Peyer's patch (tissue), 4 donors: Measurements from ENCODE around the gene ZNF362. TPM values are rescaled to one million over a fixed set of nuclear protein-coding genes. Genes with fewer than 3 reads are reported as not detected.
"Not testable (repeated sequence)": the region's sequence is repeated elsewhere in the genome, so short reads cannot be mapped to it uniquely, and the experiment has no call there.

ENCODE experiments used
- DNase-seq, 3 donors: peaks; one replicate each; pipeline ENCODE4 v3.0.0-alpha.2; 2017 to 2019
- H3K27ac ChIP-seq, 4 donors: fragments of 200-600 bp; sonication (generic); one replicate each; pipeline ENCODE4 v1.5.1; 2016 to 2019
- H3K27me3 ChIP-seq, 2 donors: fragments of 200-600 bp; sonication (generic); one replicate each; pipeline ENCODE4 v1.5.1; 2019
- H3K36me3 ChIP-seq, 3 donors: fragments of 200-600 bp; sonication (generic); one replicate each; pipeline ENCODE4 v1.5.1; 2016 to 2019
- H3K4me1 ChIP-seq, 4 donors: fragments of 200-600 bp; sonication (generic); one replicate each; pipeline ENCODE4 v1.5.1; 2016 to 2019
- H3K4me3 ChIP-seq, 4 donors: fragments of 200-600 bp; sonication (generic); 1 replicate in 3 of 4; 2 replicates in 1 of 4; pipeline ENCODE4 v1.5.1; 2016 to 2019; ENCODE audit warnings: mild to moderate bottlenecking in 1 of 4
- H3K9me3 ChIP-seq, 4 donors: fragments of 200-600 bp; sonication (generic); one replicate each; pipeline ENCODE4 v1.5.1; 2016 to 2019; ENCODE audit warnings: mild to moderate bottlenecking in 1 of 4
- CTCF ChIP-seq, 6 experiments: fragments of 450-650 bp in 4 of 6; fragments of 200-600 bp in 2 of 6; sonication (generic) in 1 of 6; IDR thresholded peaks; one replicate each; pipeline ENCODE4 v1.5.1; 2017 to 2019; ENCODE audit warnings: antibody characterized with exemption in 6 of 6, mild to moderate bottlenecking in 3 of 6, moderate library complexity in 1 of 6
- POLR2A ChIP-seq, 2 donors: fragments of 450-650 bp; IDR thresholded peaks; one replicate each; pipeline ENCODE4 v1.5.1; 2017; ENCODE audit warnings: antibody characterized with exemption in 2 of 2, mild to moderate bottlenecking in 2 of 2, moderate library complexity in 2 of 2
- total RNA-seq, 4 donors: library from RNA; depleted of rRNA; stranded (reverse); fragments of >200 nt; gene quantifications; one replicate each; pipeline ENCODE4 v1.1.0, GENCODE V29; 2016

ZNF362 gene
- total RNA-seq, 4 donors from 2014 or later: 5.9 to 28.9 (median 8.8) TPM

GRCh38 chr1:33286451-33287185 is 30.3 kb downstream of the ZNF362 start:
- Histone ChIP-seq H3K27me3 (no peaks in the 10 kb centered on the region), H3K27ac (no peak overlapping the region), H3K4me1 (peaks cover 0 to 3% (median 0%) of the 10 kb centered on the region in 4 donors), H3K9me3 (no peaks in the 10 kb centered on the region), H3K4me3 (no peak overlapping the region), H3K36me3 (peaks cover 0 to 18% (median 0%) of the 10 kb centered on the region in 3 donors)
- DNase-seq: peak in 2 of 3 donors; percentile 26 to 37
- TF ChIP-seq POLR2A (IDR thresholded peaks at IDR 0.05) (no peak), CTCF (IDR thresholded peaks at IDR 0.05) (no peak)

GRCh38 chr1:33287317-33287716 is 31.0 kb downstream of the ZNF362 start:
- H3K4me3 ChIP-seq: no peak overlapping the region
- no peaks in the 10 kb centered on the region for H3K27me3 ChIP-seq
- DNase-seq: no peak
- H3K4me1 ChIP-seq: peaks cover 0 to 3% (median 0%) of the 10 kb centered on the region in 4 donors
- no peak for TF ChIP-seq POLR2A (IDR thresholded peaks at IDR 0.05)
- no peak overlapping the region for H3K27ac ChIP-seq
- H3K9me3 ChIP-seq: no peaks in the 10 kb centered on the region
- peaks cover 0 to 11% (median 0%) of the 10 kb centered on the region in 3 donors for H3K36me3 ChIP-seq

GRCh38 chr1:33288976-33289857 is 32.9 kb downstream of the ZNF362 start:
- peak in 2 of 3 donors; percentile 28 to 41 for DNase-seq
- no peak for TF ChIP-seq CTCF (IDR thresholded peaks at IDR 0.05)
- no peak for TF ChIP-seq POLR2A (IDR thresholded peaks at IDR 0.05)
- H3K36me3 ChIP-seq: peaks cover 0 to 5% (median 0%) of the 10 kb centered on the region in 3 donors
- no peak overlapping the region for H3K27ac ChIP-seq
- no peaks in the 10 kb centered on the region for H3K27me3 ChIP-seq
- H3K4me3 ChIP-seq: no peak overlapping the region
- H3K9me3 ChIP-seq: no peaks in the 10 kb centered on the region
- H3K4me1 ChIP-seq: peaks cover 0 to 3% (median 0%) of the 10 kb centered on the region in 4 donors

- TF ChIP-seq CTCF (IDR thresholded peaks at IDR 0.05): no peak
- TF ChIP-seq POLR2A (IDR thresholded peaks at IDR 0.05): no peak
- peaks cover 0 to 3% (median 0%) of the 10 kb centered on the region in 4 donors for H3K4me1 ChIP-seq
- peaks cover 0 to 8% (median 0%) of the 10 kb centered on the region in 3 donors for H3K36me3 ChIP-seq
- DNase-seq: no peak
- H3K4me3 ChIP-seq: no peak overlapping the region
- no peak overlapping the region for H3K27ac ChIP-seq
- H3K9me3 ChIP-seq: no peaks in the 10 kb centered on the region
- no peaks in the 10 kb centered on the region for H3K27me3 ChIP-seq
Observed at GRCh38 chr1:33289858-33290154, 33.5 kb downstream of the ZNF362 start.

- not testable (repeated sequence) for H3K27me3 ChIP-seq, H3K36me3 ChIP-seq, H3K9me3 ChIP-seq, H3K27ac ChIP-seq, DNase-seq, H3K4me3 ChIP-seq, H3K4me1 ChIP-seq
Observed at GRCh38 chr1:33290615-33291014, 34.3 kb downstream of the ZNF362 start.

- H3K4me3 ChIP-seq: no peak overlapping the region
- TF ChIP-seq CTCF (IDR thresholded peaks at IDR 0.05): no peak
- TF ChIP-seq POLR2A (IDR thresholded peaks at IDR 0.05): no peak
- H3K9me3 ChIP-seq: no peaks in the 10 kb centered on the region
- DNase-seq: peak in 2 of 3 donors; percentile 34 to 39
- H3K4me1 ChIP-seq: peaks cover 0 to 10% (median 0%) of the 10 kb centered on the region in 4 donors
- H3K27ac ChIP-seq: peak overlapping the region in 1 of 4 donors; percentile 2
- no peaks in the 10 kb centered on the region for H3K27me3 ChIP-seq
- peaks cover 0 to 12% (median 0%) of the 10 kb centered on the region in 3 donors for H3K36me3 ChIP-seq
Observed at GRCh38 chr1:33292726-33293340, 36.5 kb downstream of the ZNF362 start.
